Panc1 (cell line): ENCODE data around the gene MRGPRE.

Source experiments
- CTCF ChIP-seq: fragments of 450-650 bp; IDR thresholded peaks from 2 replicates; pipeline ENCODE4 v1.5.1; 2017; ENCODE audit warnings: mild to moderate bottlenecking
- POLR2AphosphoS5 ChIP-seq: IDR thresholded peaks from 2 replicates; pipeline ENCODE4 v1.6.1; 2012; ENCODE audit warnings: mild to moderate bottlenecking, low read depth, low read length, moderate library complexity
- REST ChIP-seq, 2 experiments: IDR thresholded peaks; 2 replicates each; pipeline ENCODE4 v1.6.1; 2011 to 2012; ENCODE audit warnings: low read depth in 2 of 2, control low read depth in 1 of 2, low read length in 1 of 2, mild to moderate bottlenecking in 1 of 2, moderate library complexity in 1 of 2; ENCODE audit not compliant: insufficient read depth in 1 of 2
- SIN3A ChIP-seq: IDR thresholded peaks from 2 replicates; pipeline ENCODE4 v1.6.1; 2012; ENCODE audit warnings: low read depth, mild to moderate bottlenecking, low read length, moderate library complexity, borderline replicate concordance; ENCODE audit not compliant: insufficient read depth

- TF ChIP-seq CTCF, result no peak
- TF ChIP-seq POLR2AphosphoS5, result no peak
- no peak for TF ChIP-seq REST (IDR thresholded peaks at IDR 0.05; ENCODE audit: insufficient read depth in 1 of 2, low read depth in 2 of 2, low read length in 1 of 2)
- no peak for TF ChIP-seq SIN3A
These were observed 10.0 kb downstream of the MRGPRE start for GRCh38 chr11:3222003-3222855.
